22Rv1 (cell line): ENCODE results near the gene CARD6.

Source experiments
- CTCF ChIP-seq: fragments of 450-650 bp; IDR thresholded peaks from 2 replicates; pipeline ENCODE4 v1.5.1; 2017; ENCODE audit warnings: mild to moderate bottlenecking
- ZFX ChIP-seq: fragments of 450-650 bp; IDR thresholded peaks from 2 replicates; pipeline ENCODE4 v1.6.1; 2017; ENCODE audit warnings: antibody characterized with exemption, borderline replicate concordance

DNA sequence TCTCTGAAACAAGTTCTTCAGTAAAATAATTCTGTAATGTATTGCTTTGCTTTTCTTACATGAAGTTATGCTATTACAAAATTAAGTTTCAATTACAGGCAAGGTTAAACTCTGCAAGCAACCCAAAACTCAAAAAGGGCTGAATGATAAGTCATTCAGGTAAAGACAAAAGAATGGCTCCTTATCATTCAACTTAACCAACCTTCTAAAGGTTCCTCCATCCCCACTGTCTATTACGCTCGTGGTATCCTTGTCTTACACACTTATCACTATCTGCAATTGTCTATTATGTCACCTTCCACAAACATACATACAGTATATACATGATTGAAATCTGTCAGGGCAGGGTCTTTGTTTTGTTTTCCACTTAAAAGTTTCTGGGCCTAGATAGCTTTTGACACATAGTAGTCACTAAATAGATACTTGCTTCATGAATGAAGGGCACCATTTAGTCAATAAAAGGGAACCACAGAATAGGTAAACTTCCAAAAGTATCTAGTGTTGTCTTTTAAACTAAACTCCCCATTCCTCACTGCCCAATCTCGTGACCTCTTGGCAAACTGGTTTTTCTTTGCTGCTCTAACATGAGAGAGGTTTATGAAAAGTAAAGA, 13.0 kb upstream of the CARD6 start:
- no peak for TF ChIP-seq CTCF
- TF ChIP-seq ZFX: no peak
